ENCODE data around the gene ADGRB2.

ADGRB2 gene

DNA sequence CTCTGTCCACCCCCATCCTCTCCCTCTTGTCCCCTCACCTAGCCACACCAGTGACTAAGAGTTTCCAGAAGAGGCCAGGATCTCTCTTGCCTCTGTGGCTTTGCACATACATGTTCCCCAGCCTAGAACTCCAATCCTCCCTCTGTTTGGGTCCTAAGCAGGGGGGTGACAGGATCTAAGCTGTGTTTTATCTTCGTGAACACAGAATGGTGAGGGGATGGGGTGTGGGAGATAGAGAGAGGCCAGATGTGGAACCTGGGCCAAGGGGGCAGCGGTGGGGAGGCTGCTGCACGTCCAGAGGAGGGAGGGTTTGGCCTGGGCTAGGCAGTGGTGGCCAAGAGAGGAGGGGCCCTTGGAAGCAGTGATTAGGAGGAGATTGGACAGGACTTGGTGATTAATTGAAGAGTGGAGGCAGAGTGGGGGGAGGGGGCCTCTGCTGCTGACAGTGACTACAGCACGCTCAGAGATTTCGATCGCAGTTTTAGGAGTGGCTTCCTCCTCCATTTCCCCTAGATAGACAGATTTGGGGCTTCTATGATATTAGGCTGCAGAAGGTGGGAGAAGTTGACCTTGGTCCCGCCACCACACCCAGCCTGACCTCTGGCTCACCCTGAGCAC lies 17.1 kb upstream of the ADGRB2 start:
- no peak for DNase-seq

- no peak for DNase-seq
Measured at GRCh38 chr1:31780632-31781031, 16.5 kb upstream of the ADGRB2 start.

- DNase-seq = no peak
Measured at GRCh38 chr1:31779687-31780086, 15.5 kb upstream of the ADGRB2 start.

- DNase-seq = no peak
Measured at GRCh38 chr1:31778763-31779488, 14.8 kb upstream of the ADGRB2 start.

DNA sequence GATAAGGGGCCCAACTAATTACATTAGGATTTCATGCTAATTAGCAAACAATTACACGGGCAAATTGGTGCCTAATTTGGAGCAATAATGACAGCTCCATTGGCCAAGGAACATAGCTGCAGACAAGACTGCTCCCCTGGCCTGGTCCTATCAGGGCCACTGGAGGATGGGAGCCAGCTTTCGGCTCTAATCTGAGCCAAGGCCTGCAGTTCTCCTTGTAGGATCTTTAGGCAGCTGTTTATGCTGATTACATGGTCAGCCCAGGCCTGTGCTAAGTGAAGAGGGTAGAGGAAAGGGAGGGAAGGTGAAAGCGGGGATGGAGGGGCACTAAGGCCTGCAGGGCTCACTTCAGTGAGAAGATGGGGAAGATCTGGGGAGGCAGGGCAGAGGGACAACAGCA lies 12.4 kb upstream of the ADGRB2 start:
- no peak for DNase-seq

- DNase-seq = no peak
Measured at GRCh38 chr1:31776032-31776431, 11.9 kb upstream of the ADGRB2 start.

DNA sequence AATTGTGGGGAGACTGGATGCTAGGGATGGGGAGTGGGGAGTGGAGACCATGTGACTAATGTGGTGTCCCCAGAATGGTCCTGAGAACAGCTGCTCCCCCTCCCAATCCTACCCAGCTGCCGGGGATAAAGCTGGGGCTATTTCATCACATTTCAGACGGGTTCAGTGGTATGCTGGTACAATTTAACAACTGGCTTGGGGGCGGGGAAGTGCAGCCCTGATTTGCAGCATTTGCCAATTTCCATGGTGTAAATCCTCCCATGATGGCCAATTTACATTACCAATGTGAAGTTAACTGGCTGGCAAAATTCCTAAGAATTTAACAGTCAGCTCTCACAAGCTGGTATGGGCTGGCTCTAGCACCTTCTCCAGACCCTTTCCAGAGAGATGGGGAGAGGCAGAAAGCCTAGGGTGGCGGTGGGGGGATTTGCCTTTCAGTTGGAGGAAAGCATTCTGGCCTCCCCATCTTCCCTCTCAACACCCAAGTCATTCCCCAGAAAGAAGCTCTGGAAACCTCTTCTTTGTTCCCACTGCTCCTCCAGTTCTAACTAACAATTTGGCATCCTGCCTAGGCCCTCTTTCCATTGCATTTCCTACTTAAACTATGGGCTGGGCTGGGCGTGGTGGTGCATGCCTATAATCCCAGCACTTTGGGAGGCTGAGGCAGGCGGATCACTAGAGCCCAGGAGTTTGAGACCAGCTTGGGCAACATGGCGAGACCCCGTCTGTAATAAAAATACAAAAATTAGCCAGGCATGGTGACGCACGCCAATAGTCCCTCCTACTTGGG lies 11.3 kb upstream of the ADGRB2 start:
- DNase-seq = no peak

DNA sequence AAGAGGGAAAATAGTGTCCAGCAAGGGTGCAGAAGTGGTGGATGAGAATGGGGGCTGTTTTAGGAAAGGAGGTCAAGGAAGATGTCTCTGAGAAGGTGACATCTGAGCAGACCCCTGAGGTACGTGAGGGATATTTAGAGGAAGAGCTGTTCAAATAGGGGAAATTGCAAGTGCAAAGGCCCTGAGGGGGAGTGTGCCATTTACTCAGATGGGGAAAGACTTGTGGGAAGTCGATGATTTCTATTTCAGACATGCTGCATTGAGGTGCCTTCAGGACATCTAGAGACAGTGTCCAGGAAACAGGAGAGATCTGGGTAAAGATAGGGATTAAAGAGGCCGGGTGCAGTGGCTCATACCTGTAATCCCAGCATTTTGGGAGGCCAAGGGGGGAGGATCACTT lies 10.4 kb upstream of the ADGRB2 start:
- DNase-seq = no peak

DNA sequence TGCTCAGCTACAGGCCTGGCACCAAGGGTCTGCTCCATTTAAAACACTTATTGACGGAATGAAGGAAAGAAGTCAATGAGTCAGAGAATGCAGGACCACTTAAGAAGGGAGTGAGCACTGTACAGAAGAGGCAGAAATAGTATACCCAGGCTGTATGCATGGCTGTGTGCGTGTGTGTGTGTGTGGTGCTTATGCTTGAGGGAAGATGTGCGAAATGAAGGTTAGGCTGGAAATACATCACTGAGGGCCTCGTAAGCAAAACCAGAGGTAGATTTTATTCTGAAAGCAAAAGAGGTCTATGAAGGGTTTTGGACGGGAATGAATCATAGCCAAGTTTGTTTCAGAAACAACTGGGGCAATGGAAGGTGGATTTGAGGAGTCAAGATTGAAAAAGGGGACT lies 9.7 kb upstream of the ADGRB2 start:
- no peak for DNase-seq

DNA sequence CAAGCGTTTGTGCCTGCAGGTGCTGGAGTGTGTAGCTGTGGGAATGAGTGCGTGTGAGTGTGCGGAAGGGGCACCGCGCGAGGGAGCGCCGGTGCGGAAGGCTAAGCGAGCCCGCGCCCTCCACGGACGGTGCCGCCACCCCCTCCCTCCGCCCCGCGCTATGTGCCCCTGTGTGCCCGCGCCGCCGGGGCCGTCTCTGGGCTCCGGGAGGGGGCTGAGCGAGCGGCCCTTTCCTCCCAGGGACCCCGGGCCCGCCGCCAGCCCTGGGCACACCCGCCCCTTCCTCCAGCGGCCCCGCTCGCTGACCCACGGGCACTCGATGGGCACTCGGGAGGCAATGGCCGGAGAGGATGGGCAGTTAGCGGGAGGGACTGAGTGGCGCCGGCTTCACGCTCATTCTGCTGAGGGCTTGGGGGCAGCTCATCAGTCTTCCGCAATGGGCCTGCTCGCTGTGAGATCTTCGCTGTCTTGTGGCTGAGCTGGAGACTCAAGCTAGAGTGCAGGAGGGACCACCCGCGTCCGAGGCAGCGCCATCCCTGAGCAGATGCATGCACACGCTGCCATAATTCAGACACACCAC lies 8.6 kb upstream of the ADGRB2 start:
- DNase-seq = no peak

DNA sequence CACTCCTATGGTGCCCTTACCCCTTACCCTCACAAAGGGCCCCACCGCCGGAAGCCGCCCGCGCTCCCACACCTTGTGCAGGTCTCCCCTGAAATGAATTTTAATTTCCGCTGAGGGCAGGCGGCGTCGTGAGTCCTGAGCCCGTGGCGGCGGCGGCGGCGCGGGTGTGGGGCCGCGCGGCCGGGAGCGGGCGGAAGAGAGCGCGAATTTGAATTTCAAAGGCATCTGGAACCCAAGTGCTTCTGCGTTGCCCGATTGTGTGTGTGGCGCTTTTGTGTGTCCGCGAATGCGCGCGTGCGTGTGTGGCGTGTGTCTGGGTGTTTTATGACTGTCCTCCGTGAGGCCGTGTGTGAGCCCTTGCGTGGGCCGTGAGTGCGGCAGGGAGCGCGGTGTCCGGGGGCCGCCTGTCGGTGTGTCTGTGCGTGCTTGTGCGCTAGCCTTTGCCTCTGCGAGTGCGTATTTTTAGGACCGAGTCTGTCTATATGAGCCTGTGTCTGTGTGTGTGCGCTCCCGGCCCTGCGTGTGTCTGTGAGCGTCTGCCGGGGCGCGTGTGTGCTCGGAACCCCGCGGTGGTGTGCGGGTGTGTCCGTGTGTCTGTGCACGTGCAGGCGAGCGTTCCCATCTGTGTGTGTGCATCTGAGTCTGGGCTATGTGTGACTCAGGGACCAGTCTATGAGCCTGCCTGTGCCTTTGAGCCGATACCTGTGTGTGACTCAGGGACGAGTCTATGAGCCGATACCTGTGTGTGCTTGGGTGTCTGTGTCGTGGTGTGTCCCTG lies 7.9 kb upstream of the ADGRB2 start:
- DNase-seq = no peak

DNA sequence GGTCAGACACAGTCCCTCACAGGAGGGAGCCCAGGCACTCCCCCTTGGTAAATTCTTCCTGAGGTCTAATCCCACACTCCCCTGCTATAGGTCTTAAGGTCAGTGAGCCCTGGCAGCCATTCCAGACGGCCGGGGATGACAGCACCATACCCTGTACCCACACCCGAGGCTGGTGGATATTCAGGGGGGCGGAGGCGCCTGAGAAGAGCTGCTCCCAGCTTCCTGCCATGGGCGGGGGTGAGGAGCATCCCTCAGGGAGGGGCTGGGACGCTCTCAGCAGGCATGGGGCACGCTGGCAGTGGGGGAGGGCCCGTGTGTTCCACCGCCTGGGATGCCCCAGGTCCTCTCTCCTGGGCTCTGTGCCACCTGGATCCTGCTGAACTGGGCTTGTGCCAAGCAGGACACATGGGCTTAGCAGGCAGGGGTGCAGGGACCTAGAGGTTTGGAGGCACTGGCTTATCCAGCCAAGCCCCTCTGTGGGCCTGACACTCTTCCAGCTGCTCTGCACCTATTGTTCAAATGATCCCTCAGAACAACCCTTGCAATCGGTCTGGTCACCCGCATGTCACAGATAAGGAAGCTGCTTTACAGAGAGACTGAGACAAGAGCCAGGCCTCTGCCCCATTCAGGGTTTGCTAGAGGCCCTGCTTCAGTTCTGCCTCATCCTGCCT lies 5.7 kb upstream of the ADGRB2 start:
- DNase-seq = peak; percentile 32

GRCh38 chr1:31768939-31769704 lies 5.0 kb upstream of the ADGRB2 start:
- DNase-seq = peak; percentile 26

DNA sequence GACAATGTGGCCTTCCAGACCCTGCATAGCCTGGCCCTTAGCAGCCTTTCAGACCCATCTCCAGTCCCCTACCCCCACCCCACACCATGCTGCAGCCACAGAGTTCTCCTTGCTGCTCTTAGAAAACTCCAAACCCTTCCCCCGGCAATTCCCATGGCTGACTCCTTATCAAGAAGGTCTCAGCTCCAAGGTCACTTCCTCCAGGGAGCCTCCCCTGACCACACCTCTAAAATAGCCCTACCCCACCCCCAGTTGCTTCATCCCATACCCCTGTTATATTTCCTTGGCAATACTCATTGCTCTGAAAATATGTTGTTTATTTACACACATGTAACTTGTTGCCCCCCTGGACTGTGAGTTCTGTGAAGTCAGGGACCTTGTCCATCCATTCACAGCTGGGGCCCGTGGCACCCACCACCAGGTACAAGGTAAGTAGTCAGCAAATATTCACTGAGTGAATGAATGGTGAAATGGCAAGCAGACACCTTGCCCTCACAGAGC lies 4.3 kb upstream of the ADGRB2 start:
- DNase-seq = no peak

DNA sequence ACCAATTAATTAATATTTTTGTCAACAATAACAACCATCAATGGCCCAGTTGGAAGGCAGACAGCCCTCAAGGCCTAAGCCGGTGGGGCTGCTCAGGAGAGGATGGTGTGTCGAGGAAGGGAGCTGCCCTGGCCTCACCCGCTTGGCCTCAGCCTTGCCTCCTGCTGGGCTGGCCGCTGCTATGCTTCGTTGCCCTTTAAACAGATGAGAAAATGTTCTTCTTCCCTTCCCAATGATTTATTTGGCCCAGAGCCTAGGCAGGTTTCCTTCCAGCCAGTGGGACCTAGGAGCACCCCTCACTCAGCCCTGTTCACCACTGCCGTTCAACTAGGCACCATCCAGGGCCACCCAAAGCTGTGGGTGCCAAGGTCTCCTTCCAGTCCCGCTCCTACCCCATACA lies 3.1 kb upstream of the ADGRB2 start:
- DNase-seq = no peak

GRCh38 chr1:31765516-31765915 lies 1.4 kb upstream of the ADGRB2 start:
- DNase-seq = no peak

- DNase-seq = peak; percentile 41
Measured at GRCh38 chr1:31765041-31765467, 914 bp upstream of the ADGRB2 start.

GRCh38 chr1:31763671-31764311 lies 349 bp downstream of the ADGRB2 start:
- no peak for DNase-seq

DNA sequence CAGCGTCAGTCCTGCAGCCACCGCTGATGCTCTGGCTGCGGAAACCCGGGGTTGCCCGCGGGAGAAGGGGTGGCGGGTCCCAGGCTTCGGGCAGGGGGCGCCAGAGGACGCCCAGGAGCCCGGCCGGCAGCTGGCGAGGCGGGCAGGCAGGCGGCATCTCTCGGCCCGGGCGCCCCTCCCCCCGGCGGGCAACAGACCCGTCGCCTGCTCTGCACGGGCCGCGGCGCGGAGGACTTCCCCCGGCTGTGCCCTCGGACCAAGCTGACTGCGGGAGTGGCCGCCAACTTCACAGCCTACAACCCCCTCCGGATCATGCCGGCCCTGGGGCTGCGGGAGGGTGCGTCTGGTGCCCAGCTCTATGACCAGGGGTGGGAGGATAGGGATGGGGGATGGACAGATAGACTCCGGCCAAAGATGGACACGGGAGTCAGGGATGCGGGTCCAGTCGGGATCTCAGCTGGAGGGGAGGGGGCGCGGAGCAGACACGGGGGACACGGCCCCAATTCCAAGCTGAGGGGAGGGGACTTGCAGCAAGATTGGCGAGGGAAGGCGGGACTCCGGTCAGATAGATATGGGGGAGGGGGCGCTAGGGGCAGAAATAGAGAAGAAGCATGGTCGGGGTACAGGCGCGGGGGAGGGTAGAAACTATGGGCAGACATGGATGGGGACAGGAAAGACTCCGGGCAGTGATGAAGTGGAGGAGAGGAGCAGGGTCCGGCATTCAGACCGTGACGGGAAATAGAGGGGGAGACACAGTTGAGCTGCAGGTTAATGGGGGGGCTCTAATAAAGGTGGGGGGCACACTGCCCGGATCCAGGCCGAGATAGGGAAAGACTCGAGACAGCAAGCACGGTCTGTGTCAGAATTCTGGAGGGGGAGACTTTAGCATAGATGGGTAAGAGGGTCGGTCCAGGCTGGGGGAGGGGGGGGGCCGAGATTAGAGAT lies 1.1 kb downstream of the ADGRB2 start:
- peak; percentile 26 for DNase-seq

DNA sequence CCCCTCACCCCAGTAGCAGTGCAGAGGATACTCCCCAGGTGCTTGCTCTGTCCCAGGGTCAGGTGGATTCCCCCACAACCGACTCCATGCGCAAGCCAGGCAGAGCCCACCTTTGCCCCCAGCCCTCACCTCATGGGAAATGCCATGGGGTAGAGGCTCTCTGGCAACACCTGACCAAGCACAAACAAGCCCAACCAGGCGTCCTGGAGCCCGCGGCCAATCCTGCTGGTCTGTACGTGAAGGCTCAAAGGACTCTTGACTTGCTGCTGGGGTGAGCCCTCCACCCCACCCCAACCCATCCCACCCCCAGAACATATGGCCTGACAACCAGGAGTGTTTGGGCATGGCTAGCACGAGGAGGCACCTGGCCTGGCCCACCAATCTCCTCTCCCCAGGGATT lies 1.8 kb downstream of the ADGRB2 start:
- no peak for DNase-seq

Measured in hematopoietic multipotent progenitor cell treated with erythropoietin and hydrocortisone succinate and interleukin-3 and kit ligand, for 8 days (in vitro differentiated cells).